ENCODE data around the gene OR2S2.
"Not testable (repeated sequence)": the region's sequence is repeated elsewhere in the genome, so short reads cannot be mapped to it uniquely, and the experiment has no call there.

OR2S2 gene, protein sequence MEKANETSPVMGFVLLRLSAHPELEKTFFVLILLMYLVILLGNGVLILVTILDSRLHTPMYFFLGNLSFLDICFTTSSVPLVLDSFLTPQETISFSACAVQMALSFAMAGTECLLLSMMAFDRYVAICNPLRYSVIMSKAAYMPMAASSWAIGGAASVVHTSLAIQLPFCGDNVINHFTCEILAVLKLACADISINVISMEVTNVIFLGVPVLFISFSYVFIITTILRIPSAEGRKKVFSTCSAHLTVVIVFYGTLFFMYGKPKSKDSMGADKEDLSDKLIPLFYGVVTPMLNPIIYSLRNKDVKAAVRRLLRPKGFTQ

DNA sequence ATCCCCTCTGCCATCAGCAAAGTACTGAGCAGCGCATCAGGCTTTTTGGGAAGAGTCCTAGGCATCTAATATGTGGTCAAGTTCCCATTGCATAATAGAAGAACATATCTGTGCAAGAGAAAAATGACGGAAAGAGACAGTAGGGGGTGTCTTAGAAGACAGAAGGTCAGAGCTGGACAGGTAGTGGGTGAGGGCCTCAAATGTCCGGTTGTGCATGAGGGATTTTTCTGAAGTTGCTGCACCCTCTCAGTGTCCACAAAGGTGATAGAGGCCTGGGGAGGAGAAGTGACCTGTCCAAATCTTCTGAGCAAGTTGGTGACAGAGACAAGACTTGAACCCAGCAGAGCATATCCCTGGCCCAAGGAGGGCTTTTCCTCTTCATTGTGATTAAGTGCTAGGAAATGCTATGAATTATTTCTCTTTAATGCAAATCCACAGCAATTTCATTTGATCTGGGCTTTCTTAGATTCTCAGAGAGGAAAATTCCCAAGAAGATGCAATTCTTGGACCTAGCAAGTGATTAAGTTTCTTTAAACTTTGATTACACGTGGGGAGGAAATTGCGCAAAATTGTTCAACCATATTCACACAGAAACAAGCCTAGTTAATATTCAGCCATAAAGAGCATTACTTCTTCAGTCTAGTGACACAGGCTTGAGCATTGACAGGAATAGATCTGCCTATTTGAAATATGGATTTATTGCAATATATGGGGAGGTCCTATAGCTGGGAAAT is at the start of gene OR2S2:
Gene OR2S2, minus strand, starts transcription at position 51 of the 734 bp plus-strand sequence. CDS start 56 bp downstream, outside the sequence.
- DNase-seq (ENCODE audit: low spot score), result no peak

DNA sequence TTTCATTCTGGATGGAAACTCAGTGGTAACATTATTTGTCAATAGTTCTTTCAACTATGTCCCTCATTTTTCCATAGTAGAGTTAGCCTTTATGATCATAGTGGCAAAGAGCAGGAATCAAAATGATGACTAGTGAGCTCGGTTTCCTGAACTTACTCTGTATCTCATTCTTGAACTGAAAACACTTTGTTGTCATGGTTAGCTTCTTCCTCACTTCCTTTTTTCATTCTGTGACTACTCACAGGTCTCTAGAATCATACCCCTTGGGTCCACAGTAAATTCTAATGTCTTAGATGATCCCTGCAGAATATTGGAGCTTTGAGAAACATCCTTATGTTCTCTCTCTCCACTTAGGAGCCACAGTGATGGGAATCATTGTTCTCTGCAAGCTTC is 49.4 kb upstream of the OR2S2 start:
- no peak for DNase-seq (ENCODE audit: low spot score)

DNA sequence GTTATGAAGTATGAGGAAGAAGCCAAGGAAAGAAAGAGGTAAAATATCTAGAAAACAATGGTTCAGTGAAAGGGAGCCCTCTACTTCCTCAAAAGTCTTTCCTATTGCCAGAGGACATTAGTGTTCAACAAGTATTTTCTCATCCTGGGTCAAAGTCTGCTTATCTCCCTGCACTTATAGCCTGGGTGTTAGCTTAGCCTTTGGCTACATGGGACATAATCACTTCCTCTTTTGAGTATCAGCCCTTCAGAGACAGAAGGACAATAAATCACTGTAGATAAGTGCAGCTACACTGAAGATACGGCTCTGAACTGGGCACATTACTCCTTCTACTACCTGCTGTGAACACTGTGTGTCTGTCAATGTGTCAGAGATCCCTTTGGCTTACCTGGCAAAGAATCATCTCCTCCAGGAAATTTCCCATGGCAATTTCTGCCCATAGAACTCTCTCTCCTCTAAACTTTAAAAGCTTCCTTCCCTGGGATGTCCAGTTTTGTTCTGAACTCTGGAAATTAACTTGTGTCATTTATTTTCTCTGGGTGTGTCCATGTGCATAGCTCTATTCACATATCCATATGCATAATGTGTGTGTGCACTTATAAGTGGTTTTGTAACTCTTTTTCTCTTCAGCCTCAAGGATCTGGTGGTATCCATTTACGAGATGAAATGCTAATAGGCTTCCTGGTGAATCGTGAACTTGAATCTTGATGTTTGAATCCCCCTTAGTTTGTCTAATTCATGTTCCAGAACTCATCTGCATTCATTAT is 48.8 kb upstream of the OR2S2 start:
- DNase-seq (ENCODE audit: low spot score), result no peak

DNA sequence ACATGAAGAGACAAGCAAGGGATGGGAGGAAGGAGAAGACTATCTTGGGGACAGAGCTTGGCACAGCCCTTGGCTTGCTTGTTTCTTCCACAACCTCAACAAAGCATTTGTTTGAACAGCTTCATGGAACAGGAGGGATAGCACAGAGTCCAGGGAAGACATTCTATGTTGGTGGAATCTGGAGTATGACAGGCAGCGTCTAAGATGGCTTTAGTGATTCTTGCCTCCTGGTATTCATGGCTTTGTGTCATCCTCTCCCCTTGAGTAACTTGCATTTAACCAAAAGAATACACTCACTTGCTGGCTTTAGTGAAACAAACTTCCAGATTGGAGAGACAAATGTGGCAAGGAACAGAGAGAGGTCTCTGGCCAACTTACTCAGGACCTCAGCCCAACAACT is 47.9 kb upstream of the OR2S2 start:
- DNase-seq (ENCODE audit: low spot score), result no peak

DNA sequence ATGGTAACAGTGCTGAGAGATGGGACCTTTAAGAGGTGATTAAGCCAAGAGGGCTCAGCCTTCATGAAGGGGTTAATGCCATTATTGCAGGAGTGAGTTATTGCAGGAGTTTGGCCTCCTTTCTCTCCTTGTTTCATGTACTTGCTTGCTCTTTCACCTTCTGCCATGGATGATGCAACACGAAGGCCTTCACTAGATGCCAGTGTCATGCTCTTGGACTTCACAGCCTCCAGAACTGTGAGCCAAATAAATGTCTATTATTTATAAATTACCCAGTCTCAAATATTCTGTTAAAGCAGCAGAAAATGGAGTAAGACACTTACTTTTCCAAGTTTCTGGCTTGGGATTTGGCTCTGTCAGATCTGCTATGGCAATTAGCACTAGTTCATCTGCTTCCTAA is 40.4 kb upstream of the OR2S2 start:
- no peak for DNase-seq (ENCODE audit: low spot score)

DNA sequence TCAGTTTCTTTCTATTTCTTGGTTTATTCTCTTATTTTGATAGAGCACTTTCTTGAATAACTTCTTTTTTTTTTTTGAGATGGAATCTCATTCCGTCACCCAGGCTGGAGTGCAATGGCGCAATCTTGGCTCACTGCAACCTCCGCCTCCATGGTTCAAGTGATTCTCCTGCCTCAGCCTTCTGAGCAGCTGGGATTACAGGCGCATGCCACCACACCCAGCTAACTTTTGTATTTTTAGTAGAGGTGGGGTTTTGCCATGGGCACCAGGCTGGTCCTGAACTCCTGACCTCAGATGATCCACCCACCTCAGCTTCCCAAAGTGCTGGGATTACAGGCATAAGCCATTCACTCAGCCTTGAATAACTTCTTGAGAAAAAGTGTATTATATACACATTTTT is 39.1 kb upstream of the OR2S2 start:
- DNase-seq (ENCODE audit: low spot score), result not testable (repeated sequence)

DNA sequence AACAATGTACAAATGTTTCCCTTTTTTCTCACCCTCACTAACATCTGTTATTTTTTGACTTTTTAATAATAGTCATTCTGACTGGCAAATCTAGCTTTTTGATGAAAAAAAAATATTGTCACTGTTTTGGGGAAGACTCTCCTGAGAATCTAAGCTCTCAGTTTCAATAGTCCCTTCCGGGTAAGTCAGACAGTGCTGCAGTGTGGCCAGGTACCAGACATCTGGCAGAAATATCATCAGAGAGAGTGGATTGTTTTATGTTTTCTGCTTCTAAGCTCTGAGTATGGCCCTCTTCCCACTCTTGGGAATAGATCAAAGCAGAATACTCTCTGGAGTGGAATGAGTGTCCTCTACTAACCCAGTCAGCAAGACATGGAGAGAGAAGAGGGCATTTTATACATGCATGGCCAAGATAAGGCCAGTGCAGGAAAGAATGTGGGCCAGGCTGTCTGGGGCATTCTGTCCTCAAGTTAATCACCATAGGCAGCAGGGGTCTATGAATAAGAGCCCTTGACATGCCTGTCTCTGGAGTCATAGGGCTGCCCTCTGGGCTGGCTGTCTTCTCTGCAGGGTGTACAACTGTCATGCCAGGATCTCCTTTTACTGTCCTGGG is 38.5 kb upstream of the OR2S2 start:
- DNase-seq (ENCODE audit: low spot score), result no peak

DNA sequence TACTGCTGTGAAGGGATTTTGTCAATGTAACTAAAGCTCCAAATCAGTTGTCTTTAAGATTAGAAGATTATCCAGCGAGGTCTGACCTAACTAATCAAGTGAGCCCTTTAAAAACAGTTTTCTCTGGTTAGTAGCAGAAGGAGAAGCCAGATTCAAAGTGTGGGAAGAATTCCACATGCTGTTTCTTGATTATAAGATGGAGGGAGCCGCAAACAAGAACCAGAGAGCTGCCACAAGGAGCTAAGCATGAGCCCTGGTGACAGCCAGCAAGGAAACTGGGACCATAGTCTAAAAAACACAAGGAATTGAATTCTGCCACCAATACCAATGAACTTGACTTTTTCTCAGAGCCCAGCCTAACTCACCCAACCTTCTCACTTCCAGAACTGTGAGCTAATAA is 37.0 kb upstream of the OR2S2 start:
- DNase-seq (ENCODE audit: low spot score), result no peak

DNA sequence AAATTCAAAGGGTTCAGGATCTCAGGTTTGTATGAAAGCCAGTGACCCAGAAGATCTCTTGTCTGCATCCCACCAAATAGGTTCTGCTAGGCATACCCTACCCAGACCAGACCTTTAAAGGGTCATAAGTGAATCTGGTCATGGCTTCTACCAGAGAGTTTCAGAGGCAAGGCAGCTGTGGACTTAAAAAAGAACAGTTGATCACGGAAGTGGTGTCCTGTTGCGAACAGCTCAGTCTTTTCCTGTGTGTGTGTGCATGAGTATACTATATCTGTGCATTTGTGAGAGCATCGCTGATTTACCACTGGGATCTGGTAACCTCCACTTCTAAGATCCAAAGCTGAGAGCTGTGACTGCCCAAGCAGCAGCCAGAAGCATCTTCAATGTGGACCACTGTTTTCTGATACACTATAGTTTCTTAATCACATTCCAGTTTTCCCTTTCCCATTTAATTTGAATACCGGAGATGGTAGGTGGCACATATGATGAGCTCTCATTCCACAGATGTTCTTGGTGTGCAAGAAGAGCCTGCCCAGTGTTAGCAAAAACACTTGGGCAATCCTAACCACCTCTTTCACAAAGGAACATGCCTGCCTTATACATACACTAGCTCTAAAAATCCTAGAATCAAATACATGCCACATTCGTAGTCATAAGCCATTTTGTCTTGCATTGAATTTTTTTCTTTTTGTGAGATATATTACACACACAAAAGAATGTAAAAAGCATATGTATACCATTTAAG is 36.2 kb upstream of the OR2S2 start:
- DNase-seq (ENCODE audit: low spot score), result no peak

DNA sequence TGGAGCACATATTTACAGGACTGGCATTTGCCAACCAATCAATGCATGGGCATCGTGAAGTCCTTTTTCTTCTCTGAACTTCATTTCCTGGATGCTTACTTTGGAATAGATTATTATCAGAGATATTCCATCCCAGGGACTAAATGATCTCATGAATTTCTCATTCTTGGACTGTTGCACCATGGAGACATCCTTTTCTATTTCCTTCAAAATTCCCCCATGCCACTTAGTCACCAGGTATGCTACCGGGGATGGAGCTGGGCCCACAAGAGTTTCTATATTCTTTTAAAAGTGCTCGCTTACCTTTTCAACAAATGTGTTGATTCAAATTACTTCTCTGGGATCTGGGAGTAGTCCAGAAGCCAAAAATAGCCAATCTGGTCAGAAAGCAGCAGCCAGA is 35.2 kb upstream of the OR2S2 start:
- not testable (repeated sequence) for DNase-seq (ENCODE audit: low spot score)

DNA sequence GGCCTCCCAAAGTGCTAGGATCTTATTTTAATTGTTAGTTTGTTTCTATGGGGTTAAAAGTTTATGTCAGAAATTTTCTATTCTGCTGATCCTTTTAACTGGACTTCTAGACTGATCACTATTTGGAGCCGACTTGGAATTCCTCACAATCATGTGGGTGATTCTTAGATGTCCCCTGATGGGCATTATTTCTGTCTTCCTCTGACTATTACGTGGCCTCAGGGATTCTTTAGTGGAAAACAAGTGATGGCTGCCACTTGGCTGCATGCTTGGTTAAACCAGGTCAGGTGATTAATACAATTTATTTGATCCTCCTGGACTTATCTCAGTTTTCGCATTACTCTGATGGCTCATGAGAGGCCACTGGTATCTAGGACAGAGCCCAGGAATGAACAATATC is 32.2 kb upstream of the OR2S2 start:
- no peak for DNase-seq (ENCODE audit: low spot score)

DNA sequence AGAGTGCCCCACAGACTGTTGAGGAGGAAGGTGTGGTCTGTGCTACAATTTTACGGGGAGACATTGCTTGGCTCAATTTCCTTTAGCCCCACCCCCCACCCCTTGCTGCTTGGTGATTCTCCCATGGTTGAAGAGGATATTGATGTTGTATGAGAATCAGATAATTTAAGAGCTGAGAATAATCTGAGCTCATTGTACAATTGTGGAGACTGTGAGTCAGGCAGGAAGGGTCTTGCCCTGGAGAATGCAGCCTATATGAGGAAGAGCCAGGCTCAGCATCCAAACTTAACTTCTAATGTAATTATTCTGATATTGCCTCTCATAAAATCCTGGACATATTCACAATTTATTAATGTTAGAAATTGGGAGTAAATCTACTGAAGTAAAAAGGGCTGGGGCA is 26.1 kb upstream of the OR2S2 start:
- DNase-seq (ENCODE audit: low spot score), result no peak

DNA sequence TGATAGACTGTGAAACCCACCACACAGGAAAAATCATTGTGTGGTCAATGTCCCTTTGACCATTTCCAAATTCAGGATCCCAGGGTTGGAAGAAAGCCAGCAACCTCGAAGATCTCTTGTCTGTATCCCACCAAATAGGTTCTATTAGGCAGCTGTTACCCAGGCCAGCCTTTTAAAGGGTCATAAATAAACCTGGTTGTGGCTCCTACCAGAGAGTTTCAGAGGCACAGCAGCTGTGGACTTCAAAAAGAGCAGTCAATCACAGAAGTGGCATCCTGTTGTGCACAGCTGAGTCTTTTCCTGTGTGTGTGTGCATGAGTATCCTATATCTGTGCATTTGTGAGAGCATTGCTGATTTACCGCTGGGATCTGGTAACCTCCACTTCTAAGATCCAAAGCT is 23.7 kb upstream of the OR2S2 start:
- no peak for DNase-seq (ENCODE audit: low spot score)

DNA sequence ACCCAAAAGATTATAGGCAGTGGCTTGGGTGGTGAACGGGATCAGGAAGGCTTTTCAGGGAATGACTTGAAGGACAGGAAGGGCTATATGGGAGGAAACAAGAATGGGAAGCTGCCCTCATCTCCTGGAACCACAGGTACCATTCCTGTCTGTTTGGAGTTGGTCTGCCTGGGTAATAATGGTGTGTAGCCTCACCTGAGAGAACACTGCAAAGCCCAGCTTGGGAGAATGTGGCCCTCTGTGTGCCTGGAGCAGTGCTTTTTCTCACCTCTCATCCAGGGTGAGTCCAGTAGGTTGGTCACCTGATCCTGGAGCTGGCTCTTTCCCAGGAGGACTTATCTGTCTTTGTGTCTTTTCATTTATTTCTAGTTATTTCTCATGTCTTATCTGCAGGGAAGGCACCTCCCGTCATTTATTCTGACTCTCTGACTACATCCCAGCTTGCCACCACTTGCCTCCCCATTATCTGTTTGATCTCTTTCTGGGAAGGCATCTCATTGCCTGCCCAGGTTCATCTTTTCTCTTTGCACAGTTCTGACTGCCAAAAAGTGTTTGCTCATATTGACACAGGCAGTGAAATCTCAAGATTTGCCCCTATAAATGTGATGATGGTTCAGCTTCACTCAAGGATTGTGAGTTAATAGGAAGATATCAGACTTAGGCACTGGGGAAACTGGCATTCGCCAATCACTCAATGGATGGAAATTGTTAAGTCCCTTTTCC is 22.5 kb upstream of the OR2S2 start:
- no peak for DNase-seq (ENCODE audit: low spot score)

DNA sequence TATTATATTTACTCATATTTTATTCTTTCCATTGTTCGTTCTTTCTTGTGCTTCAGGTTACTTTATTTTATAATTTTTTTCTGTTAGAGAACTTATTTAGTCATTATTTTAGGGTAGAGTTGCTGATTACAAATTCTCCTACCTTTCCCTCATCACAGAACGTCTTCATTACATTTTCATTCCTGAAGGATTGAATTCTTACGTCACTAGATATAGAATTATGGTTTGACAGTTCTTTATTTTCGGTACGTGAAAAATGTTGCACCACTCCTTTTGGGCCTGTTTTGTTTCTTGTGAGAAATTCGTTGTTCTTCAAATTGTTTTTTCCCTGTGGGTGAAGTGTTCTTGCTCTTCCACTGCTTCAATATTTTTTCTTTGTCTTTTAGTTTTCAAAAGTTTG is 20.8 kb upstream of the OR2S2 start:
- DNase-seq (ENCODE audit: low spot score), result no peak

DNA sequence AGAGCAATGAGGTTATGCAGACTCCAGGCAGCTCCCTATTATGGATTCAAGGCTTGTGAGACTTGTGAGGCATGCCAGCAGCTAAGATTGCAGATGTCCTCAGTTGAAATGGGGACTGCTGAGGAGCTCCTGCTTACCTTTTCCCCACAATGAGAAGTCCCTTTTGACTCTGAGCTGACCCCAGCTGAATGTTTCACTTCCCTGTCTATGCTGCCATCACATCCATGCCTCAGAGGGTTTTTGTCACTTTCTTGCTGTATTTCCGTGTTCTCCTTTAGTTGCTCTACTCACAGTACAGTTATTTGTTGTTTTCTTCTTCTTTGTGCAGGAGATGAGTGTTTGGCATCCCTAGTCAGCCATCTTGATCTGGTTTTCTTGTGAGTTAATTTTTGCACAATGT is 18.8 kb upstream of the OR2S2 start:
- no peak for DNase-seq (ENCODE audit: low spot score)

DNA sequence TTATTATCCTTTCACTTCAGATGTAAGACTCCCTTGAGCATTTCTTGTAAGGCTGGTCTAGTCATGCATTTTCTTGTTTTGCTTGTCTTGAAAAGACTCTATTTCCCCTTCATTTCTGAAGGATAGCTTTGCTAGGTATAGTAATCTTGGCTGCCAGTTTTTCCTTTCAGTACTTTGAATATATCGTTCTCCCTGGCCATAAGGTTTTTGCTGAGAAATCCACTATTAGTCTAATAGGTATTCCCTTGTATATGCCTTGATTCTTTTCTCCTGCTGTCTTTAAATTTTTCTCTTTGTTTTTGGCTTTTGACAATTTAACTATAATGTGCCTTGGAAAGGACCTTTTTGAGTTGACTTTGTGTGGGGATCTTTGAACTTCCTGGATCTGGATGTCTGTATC is 16.8 kb upstream of the OR2S2 start:
- no peak for DNase-seq (ENCODE audit: low spot score)

DNA sequence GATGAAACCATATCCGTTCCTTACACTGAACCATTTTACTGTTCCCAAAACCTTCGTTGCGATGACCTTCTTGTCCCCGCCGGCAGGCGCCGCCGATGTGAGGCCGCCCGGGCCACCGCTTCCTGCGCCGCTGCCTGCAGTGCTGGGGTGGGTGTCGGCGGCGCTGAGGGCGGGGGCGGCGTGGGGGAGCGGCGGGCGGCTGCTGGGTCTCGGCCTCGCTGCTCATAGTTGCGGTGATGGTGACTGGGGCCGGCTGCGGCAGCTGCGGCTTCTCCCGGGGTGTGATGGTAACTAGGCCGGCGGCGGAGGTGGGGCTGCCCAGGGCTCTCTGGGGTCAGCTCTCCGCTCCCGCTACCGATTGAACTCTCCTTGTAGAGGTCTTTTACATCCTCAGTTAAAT is 14.1 kb upstream of the OR2S2 start:
- DNase-seq (ENCODE audit: low spot score), result no peak

DNA sequence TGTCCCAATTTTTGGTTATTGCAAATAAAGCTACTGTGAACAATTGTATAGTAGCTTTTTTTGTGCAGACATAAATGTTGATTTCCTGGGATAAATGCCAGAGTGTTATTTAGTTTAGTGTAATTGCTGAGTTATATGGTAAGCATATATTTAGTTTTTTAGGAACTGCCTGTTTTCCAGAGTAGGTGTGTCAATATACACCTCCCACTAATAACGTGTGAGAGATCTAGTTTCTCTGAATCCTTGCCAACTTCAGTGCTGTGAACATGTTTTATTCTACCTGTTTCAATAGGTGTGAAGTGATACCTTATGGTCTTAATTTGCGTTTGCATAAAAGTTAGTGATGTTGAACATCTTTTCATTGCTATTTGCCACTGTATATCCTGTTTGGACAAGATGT is 9.1 kb upstream of the OR2S2 start:
- DNase-seq (ENCODE audit: low spot score), result no peak

DNA sequence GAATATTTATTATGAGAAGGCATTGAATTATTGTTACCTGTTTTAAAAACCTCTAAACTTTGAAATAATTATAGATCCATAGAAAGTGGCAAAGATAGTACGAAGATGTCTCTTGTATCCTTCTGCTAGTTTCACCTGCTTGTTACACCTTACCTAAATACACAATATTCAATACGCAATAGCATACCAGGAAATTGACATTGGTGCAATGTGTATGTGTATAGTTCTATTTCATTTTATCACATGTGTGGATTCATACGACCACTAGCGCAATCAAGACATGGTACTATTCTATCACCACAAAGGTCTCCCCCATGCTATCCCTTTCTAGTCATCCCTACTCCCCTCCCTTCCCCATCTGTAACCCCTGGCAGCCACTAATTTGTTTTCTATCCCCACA is 8.5 kb upstream of the OR2S2 start:
- DNase-seq (ENCODE audit: low spot score), result no peak

DNA sequence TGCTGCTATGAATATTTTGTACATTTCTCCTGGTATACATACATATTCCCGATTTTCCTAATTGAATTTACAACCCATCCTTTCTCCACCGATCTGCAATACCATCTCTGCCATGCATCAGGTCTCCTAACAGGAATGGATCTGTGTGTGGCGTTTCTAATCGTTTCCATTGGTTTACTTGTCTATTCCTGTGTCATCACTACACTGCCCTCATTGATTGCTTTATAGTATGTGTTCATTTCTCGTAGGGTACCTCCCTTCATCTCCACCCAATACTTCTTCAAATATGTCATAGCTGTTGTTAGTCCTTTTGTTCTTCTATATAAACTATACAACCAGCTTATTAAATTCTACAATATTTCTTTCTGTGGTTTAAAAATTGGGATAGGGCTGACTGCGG is 7.1 kb upstream of the OR2S2 start:
- no peak for DNase-seq (ENCODE audit: low spot score)

Data from SW480 (cell line).